Measurements from ENCODE around the gene MIA3. TPM values are rescaled to one million over a fixed set of nuclear protein-coding genes. Genes with fewer than 3 reads are reported as not detected.

The MIA3 gene
- total RNA-seq, 2 donors from 2014 or later: 64.3 to 74.9 TPM

DNA sequence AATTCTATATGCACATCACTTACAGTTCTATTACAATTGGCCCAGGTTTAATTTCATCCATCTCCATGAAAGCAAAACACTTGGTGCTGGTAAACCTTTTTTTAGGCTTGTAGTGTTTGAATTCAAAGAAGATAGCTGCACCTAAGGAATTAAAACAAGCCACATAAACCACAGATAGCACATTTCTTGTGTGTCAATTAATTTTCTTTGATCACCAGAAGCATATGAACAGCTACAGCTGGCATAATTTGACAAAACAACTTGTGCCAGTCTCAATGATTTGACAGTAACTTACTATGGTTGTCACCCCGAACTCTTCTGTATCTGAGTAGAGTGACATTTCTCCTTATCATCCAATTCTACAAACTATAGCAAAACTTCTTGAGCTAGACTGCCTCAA is 52.2 kb downstream of the MIA3 start:
- Histone ChIP-seq H3K27ac (no peak overlapping the region), H3K27me3 (replicated peaks; ENCODE audit: insufficient read depth) (no peaks in the 10 kb centered on the region), H3K4me3 (no peak overlapping the region), H3K9me3 (no peaks in the 10 kb centered on the region), H3K36me3 (no peaks in the 10 kb centered on the region), H3K4me1 (replicated peaks) (no peaks in the 10 kb centered on the region)
- DNase-seq (ENCODE audit: low spot score): no peak
- 100% methylated on average over 1 of the region's 1 CpG for WGBS
- intact Hi-C loops (cut with DNase I): no loop called here
- TF ChIP-seq, protein P1, sequence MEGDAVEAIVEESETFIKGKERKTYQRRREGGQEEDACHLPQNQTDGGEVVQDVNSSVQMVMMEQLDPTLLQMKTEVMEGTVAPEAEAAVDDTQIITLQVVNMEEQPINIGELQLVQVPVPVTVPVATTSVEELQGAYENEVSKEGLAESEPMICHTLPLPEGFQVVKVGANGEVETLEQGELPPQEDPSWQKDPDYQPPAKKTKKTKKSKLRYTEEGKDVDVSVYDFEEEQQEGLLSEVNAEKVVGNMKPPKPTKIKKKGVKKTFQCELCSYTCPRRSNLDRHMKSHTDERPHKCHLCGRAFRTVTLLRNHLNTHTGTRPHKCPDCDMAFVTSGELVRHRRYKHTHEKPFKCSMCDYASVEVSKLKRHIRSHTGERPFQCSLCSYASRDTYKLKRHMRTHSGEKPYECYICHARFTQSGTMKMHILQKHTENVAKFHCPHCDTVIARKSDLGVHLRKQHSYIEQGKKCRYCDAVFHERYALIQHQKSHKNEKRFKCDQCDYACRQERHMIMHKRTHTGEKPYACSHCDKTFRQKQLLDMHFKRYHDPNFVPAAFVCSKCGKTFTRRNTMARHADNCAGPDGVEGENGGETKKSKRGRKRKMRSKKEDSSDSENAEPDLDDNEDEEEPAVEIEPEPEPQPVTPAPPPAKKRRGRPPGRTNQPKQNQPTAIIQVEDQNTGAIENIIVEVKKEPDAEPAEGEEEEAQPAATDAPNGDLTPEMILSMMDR (IDR thresholded peaks at IDR 0.05): no peak
- TF ChIP-seq POLR2A (IDR thresholded peaks at IDR 0.05) (no peak), POLR2AphosphoS5 (IDR thresholded peaks at IDR 0.05) (no peak)

DNA sequence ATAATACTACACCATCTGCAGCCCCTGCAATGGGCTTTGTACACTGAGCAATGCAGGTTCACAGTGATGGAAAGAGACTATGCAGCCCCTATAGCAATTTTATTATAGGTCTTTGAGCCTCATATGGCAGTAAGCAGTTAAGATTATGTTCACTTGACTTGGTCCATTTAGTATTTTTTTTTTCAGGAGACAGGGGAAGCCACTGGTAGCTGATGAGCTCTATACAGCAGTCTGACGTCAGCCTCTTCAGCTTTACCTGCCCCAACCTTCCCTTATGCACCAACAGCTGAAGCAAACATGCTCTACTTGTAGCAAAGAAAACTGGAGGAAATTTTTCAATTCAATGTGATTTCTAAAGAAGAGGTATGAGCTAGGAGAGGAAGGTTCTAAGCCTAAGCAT is 62.2 kb downstream of the MIA3 start:
- TF ChIP-seq POLR2A (IDR thresholded peaks at IDR 0.05) (no peak), POLR2AphosphoS5 (IDR thresholded peaks at IDR 0.05) (no peak)
- TF ChIP-seq, protein P1 (IDR thresholded peaks at IDR 0.05): no peak
- Histone ChIP-seq H3K36me3 (no peaks in the 10 kb centered on the region), H3K4me3 (no peak overlapping the region), H3K27ac (no peak overlapping the region), H3K4me1 (replicated peaks) (no peaks in the 10 kb centered on the region), H3K9me3 (no peaks in the 10 kb centered on the region), H3K27me3 (replicated peaks; ENCODE audit: insufficient read depth) (no peaks in the 10 kb centered on the region)
- DNase-seq (ENCODE audit: low spot score): no peak
- intact Hi-C loops (cut with DNase I): no loop called here
- 90% methylated on average over 1 of the region's 1 CpG for WGBS

DNA sequence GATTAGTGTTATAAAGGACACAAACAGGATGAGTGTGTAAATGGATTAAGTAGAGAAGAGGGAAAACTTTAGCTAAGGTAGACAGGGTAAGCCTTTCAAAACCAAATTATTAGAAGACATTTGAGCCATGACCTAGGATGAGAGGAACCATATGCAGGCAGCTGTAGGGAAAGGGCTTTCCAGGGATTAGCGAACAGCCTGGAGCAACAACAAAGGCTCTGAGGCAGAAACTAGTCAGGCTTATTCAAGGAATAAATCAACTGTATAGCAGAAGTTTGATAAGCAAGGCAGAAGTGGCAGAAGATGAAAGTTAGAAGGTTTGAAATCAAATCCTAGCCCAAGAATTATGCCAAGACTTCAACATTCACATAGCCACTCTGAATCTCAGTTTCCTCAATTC is 73.1 kb downstream of the MIA3 start:
- no peaks in the 10 kb centered on the region for H3K9me3 ChIP-seq
- H3K4me1 ChIP-seq (replicated peaks): no peaks in the 10 kb centered on the region
- WGBS: 93% methylated on average over 1 of the region's 1 CpG
- no peaks in the 10 kb centered on the region for H3K27me3 ChIP-seq (replicated peaks; ENCODE audit: insufficient read depth)
- H3K4me3 ChIP-seq: no peak overlapping the region
- no peaks in the 10 kb centered on the region for H3K36me3 ChIP-seq
- no peak for DNase-seq (ENCODE audit: low spot score)
- TF ChIP-seq POLR2AphosphoS5 (IDR thresholded peaks at IDR 0.05) (no peak), POLR2A (IDR thresholded peaks at IDR 0.05) (no peak)
- TF ChIP-seq, protein P1 (IDR thresholded peaks at IDR 0.05): no peak
- no peak overlapping the region for H3K27ac ChIP-seq
- intact Hi-C loops (cut with DNase I): no loop called here

DNA sequence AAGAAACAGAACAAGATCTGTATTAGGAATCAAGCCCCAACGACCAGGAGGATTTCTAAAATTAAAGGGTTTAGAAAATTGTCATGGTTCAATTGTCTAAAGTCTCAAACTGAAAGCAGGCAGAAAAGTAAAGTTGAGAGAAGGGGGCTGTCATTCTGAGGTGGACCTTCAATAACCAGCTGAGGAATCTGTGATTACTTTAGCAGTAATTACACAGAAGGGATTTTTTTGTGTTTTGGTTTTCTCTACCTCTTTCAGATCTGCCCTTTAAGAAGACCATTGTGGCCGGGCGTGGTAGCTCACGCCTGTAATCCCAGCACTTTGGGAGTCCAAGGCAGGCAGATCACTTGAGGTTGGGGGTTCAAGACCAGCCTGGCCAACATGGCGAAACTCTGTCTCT is 77.0 kb downstream of the MIA3 start:
- intact Hi-C loops (cut with DNase I): no loop called here
- no peaks in the 10 kb centered on the region for H3K4me1 ChIP-seq (replicated peaks)
- 83% methylated on average over 5 of the region's 5 CpGs for WGBS
- DNase-seq (ENCODE audit: low spot score): no peak
- no peak overlapping the region for H3K27ac ChIP-seq
- no peaks in the 10 kb centered on the region for H3K27me3 ChIP-seq (replicated peaks; ENCODE audit: insufficient read depth)
- TF ChIP-seq POLR2AphosphoS5 (IDR thresholded peaks at IDR 0.05): no peak
- no peak for TF ChIP-seq POLR2A (IDR thresholded peaks at IDR 0.05)
- TF ChIP-seq, protein P1 (IDR thresholded peaks at IDR 0.05): no peak
- no peak overlapping the region for H3K4me3 ChIP-seq
- no peaks in the 10 kb centered on the region for H3K9me3 ChIP-seq
- H3K36me3 ChIP-seq: no peaks in the 10 kb centered on the region

DNA sequence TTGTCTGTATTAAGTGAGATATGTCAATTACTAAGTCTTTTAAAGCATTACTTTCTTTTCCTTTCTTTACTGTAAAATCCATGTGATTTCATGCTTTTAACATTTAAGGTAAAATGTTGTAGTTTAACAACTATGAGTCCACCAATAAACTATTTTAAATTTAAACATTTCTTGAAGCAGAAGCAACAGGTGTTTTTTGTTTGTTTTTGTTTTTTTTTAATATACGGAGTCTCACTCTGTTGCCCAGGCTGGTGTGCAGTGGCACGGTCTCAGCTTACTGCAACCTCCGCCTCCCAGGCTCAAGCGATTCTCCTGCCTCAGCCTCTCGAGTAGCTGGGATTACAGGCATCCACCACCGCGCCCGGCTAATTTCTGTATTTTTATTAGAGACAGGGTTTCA is 78.8 kb downstream of the MIA3 start:
- Histone ChIP-seq H3K27me3 (replicated peaks; ENCODE audit: insufficient read depth) (no peaks in the 10 kb centered on the region), H3K27ac (no peak overlapping the region), H3K9me3 (no peaks in the 10 kb centered on the region), H3K36me3 (no peaks in the 10 kb centered on the region), H3K4me1 (replicated peaks) (no peaks in the 10 kb centered on the region), H3K4me3 (no peak overlapping the region)
- no peak for TF ChIP-seq POLR2AphosphoS5 (IDR thresholded peaks at IDR 0.05)
- TF ChIP-seq, protein P1 (IDR thresholded peaks at IDR 0.05): no peak
- TF ChIP-seq POLR2A (IDR thresholded peaks at IDR 0.05): no peak
- DNase-seq (ENCODE audit: low spot score): no peak
- intact Hi-C loops (cut with DNase I): no loop called here
- 93% methylated on average over 8 of the region's 8 CpGs for WGBS

Data from prostate gland (tissue), 2 donors.